ENCODE results near the gene GUK1. TPM values are rescaled to one million over a fixed set of nuclear protein-coding genes. Genes with fewer than 3 reads are reported as not detected.

Gene GUK1
- total and polyA plus RNA-seq, 2 experiments from 2014 or later: 87.5 to 121 TPM

- TF ChIP-seq REST (IDR thresholded peaks at IDR 0.05; ENCODE audit: unreplicated experiment): no peak
- TF ChIP-seq POLR2AphosphoS5 (IDR thresholded peaks at IDR 0.05; ENCODE audit: low read depth): no peak
Measured at GRCh38 chr1:228176024-228176395, 35.9 kb downstream of the GUK1 start (continued).

- H3K9me3 Mint-ChIP-seq: no peaks in the 10 kb centered on the region; the same call in 2 of the 3 replicates
- Histone ChIP-seq H3K27ac (ENCODE audit: low read depth) (no peak overlapping the region), H3K4me1 (ENCODE audit: insufficient read depth) (no peaks in the 10 kb centered on the region), H3K79me2 (replicated peaks; ENCODE audit: insufficient read depth) (0 out of 2 replicates have a peak, but pooled peaks cover 3% of the 10 kb centered on the region), H3K4me2 (no peak overlapping the region), H4K20me1 (replicated peaks; ENCODE audit: insufficient read depth) (no peaks in the 10 kb centered on the region; the same call in 1 of the 2 replicates), H3F3A (replicated peaks; ENCODE audit: low read depth) (peaks cover 4% of the 10 kb centered on the region; the same call in 1 of the 2 replicates), H3K4me3 (no peak overlapping the region), H3K27me3 (ENCODE audit: insufficient read depth) (no peaks in the 10 kb centered on the region), H2AFZ (no peak overlapping the region), H3K36me3 (ENCODE audit: insufficient read depth) (no peaks in the 10 kb centered on the region), H3K9me2 (ENCODE audit: insufficient read depth) (no peaks in the 10 kb centered on the region)
- H3K4me3 Mint-ChIP-seq: no peak overlapping the region
- no peaks in the 10 kb centered on the region; the same call in 2 of the 3 replicates for H3K4me1 Mint-ChIP-seq
- H3K27me3 Mint-ChIP-seq (ENCODE audit: insufficient read depth, low read depth, poor library complexity): peaks cover 10% of the 10 kb centered on the region
- peaks cover 2% of the 10 kb centered on the region; the same call in 1 of the 3 replicates for H3K36me3 Mint-ChIP-seq (ENCODE audit: low read depth)
- no peak for DNase-seq (ENCODE audit: low spot score)
- ATAC-seq: no peak
- H3K27ac Mint-ChIP-seq: no peak overlapping the region
- TF ChIP-seq STAT1 (IDR thresholded peaks at IDR 0.05; ENCODE audit: unreplicated experiment): no peak
- no peak for TF ChIP-seq ZNF462 (CRISPR knock-in tag; IDR thresholded peaks at IDR 0.05)
- no peak for TF ChIP-seq CREB1 (CRISPR knock-in tag; IDR thresholded peaks at IDR 0.05; ENCODE audit: low read depth)
- no peak for TF ChIP-seq NANOG (IDR thresholded peaks at IDR 0.05; ENCODE audit: borderline replicate concordance)
- TF ChIP-seq EZH2phosphoT487 (IDR thresholded peaks at IDR 0.05; ENCODE audit: unreplicated experiment): no peak
- TF ChIP-seq JUNB (IDR thresholded peaks at IDR 0.05; ENCODE audit: unreplicated experiment): no peak
- TF ChIP-seq ZNF114 (CRISPR knock-in tag; IDR thresholded peaks at IDR 0.05): no peak
- no peak for TF ChIP-seq REST (IDR thresholded peaks at IDR 0.05; ENCODE audit: unreplicated experiment)
- TF ChIP-seq POLR2AphosphoS5 (IDR thresholded peaks at IDR 0.05; ENCODE audit: low read depth): no peak
- no peak for TF ChIP-seq ZNF331 (CRISPR knock-in tag; IDR thresholded peaks at IDR 0.05; ENCODE audit: low read depth)
- no peak for TF ChIP-seq EZH2 (IDR thresholded peaks at IDR 0.05; ENCODE audit: low read depth, unreplicated experiment)
Measured at GRCh38 chr1:228176461-228177182, 36.5 kb downstream of the GUK1 start.

Measured in GM23338 (cell line).